DOHH2 (cell line): ENCODE measurements around the gene MGARP.

Experiments used
- CTCF ChIP-seq: fragments of 200-600 bp; sonication (generic); IDR thresholded peaks from one replicate; pipeline ENCODE4 v1.5.1; 2014; ENCODE audit warnings: antibody characterized with exemption, mild to moderate bottlenecking, low read depth, low read length; ENCODE audit not compliant: poor library complexity, severe bottlenecking
- EZH2phosphoT487 ChIP-seq: fragments of 200-600 bp; sonication (generic); IDR thresholded peaks from 2 replicates; pipeline ENCODE4 v1.6.1; 2017; ENCODE audit warnings: borderline replicate concordance, mild to moderate bottlenecking, antibody characterized with exemption, low read length, moderate library complexity, mixed read lengths

- TF ChIP-seq CTCF = no peak
- TF ChIP-seq EZH2phosphoT487 = no peak
These were observed 38.8 kb downstream of the MGARP start for GRCh38 chr4:139241086-139241783.
